Suprapubic skin (tissue), 4 donors: Measurements from ENCODE around the gene MLLT10. TPM values are rescaled to one million over a fixed set of nuclear protein-coding genes. Genes with fewer than 3 reads are reported as not detected.

Experiments used
- DNase-seq, 2 donors: peaks; one replicate each; pipeline ENCODE4 v3.0.0-alpha.2; 2019; ENCODE audit warnings: low spot score in 2 of 2
- H3K27ac ChIP-seq: fragments of 200-600 bp; sonication (generic); one replicate; pipeline ENCODE4 v1.5.1; 2019
- H3K27me3 ChIP-seq: fragments of 200-600 bp; sonication (generic); one replicate; pipeline ENCODE4 v1.5.1; 2019
- H3K36me3 ChIP-seq: fragments of 200-600 bp; sonication (generic); one replicate; pipeline ENCODE4 v1.5.1; 2019
- H3K4me1 ChIP-seq: fragments of 200-600 bp; sonication (generic); one replicate; pipeline ENCODE4 v1.5.1; 2019
- H3K4me3 ChIP-seq: fragments of 200-600 bp; sonication (generic); one replicate; pipeline ENCODE4 v1.5.1; 2019; ENCODE audit warnings: mild to moderate bottlenecking
- H3K9me3 ChIP-seq: fragments of 200-600 bp; sonication (generic); one replicate; pipeline ENCODE4 v1.5.1; 2019
- EP300 ChIP-seq: sonication (generic); formaldehyde crosslinking; IDR thresholded peaks from one replicate; pipeline ENCODE4 v1.6.1; 2017; ENCODE audit warnings: antibody characterized with exemption
- POLR2A ChIP-seq, 2 donors: fragments of 450-650 bp; IDR thresholded peaks; one replicate each; pipeline ENCODE4 v1.6.1; 2017; ENCODE audit warnings: antibody characterized with exemption in 2 of 2, mild to moderate bottlenecking in 2 of 2, moderate library complexity in 2 of 2
- POLR2AphosphoS5 ChIP-seq, 3 donors: sonication (generic); formaldehyde crosslinking; IDR thresholded peaks; one replicate each; pipeline ENCODE4 v1.6.1; 2017; ENCODE audit warnings: antibody characterized with exemption in 3 of 3
- WGBS: methylation state at CpG from one replicate; pipeline ENCODE4 v1.1.5; 2018; 5-methylcytosine and 5-hydroxymethylcytosine counted together
- total RNA-seq, 4 donors: library from RNA; depleted of rRNA; stranded (reverse); fragments of >200 nt; gene quantifications; one replicate each; pipeline ENCODE4 v1.1.0, GENCODE V29; 2016
- TF ChIP-seq, protein P1 (sequence below), 2 donors: fragments of 200-600 bp in 1 of 2; fragments of 450-650 bp in 1 of 2; sonication (generic) in 1 of 2; IDR thresholded peaks; one replicate each; pipeline ENCODE4 v1.5.1; 2016 to 2019; ENCODE audit warnings: antibody characterized with exemption in 2 of 2, mild to moderate bottlenecking in 1 of 2, moderate library complexity in 1 of 2

Gene MLLT10
- total RNA-seq, 4 donors from 2014 or later: 58.0 to 97.8 (median 64.4) TPM

DNA sequence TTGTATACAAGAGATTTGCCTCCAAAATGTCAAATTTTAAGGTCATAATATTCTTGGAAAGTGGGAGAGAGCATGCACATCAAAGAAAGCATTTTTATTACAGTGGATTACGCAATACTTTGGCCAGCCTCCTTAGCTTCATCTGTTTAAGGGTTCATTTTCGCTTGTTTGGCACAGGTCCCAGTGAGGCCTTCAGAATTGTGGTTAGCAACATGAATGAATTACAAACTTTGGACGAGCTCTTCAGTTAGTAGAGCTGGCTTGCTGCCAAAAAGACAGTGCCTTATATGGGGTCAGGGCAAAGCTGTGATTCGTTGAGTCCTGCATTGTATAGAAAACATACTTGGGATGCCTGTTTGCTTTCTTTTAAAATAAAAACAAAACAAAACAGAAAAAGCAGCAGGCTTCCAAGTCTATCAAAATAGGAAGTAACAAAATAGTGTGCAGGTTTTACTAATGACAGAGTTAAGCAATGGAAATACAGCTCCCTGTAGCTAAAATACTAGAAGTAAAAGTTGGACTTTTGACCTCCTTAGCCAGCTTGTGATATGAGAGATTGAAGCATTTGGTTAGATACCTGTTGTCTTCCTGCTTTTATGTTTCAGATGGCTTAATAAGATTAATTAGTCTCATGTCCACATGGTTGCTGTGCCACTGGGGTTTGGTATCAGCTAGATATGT lies 190.8 kb downstream of the MLLT10 start:
- DNase-seq: peak; percentile 89 to 90
- TF ChIP-seq POLR2A (IDR thresholded peaks at IDR 0.05) (no peak), POLR2AphosphoS5 (IDR thresholded peaks at IDR 0.05) (peak in 2 of 3 donors; percentile 53 to 89)
- TF ChIP-seq, protein P1, sequence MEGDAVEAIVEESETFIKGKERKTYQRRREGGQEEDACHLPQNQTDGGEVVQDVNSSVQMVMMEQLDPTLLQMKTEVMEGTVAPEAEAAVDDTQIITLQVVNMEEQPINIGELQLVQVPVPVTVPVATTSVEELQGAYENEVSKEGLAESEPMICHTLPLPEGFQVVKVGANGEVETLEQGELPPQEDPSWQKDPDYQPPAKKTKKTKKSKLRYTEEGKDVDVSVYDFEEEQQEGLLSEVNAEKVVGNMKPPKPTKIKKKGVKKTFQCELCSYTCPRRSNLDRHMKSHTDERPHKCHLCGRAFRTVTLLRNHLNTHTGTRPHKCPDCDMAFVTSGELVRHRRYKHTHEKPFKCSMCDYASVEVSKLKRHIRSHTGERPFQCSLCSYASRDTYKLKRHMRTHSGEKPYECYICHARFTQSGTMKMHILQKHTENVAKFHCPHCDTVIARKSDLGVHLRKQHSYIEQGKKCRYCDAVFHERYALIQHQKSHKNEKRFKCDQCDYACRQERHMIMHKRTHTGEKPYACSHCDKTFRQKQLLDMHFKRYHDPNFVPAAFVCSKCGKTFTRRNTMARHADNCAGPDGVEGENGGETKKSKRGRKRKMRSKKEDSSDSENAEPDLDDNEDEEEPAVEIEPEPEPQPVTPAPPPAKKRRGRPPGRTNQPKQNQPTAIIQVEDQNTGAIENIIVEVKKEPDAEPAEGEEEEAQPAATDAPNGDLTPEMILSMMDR (IDR thresholded peaks at IDR 0.05): no peak
- Histone ChIP-seq H3K27ac (no peak overlapping the region), H3K4me1 (peaks cover 32% of the 10 kb centered on the region), H3K4me3 (no peak overlapping the region), H3K36me3 (no peaks in the 10 kb centered on the region), H3K27me3 (no peaks in the 10 kb centered on the region), H3K9me3 (no peaks in the 10 kb centered on the region)
- WGBS: 2% methylated on average over 4 of the region's 4 CpGs

DNA sequence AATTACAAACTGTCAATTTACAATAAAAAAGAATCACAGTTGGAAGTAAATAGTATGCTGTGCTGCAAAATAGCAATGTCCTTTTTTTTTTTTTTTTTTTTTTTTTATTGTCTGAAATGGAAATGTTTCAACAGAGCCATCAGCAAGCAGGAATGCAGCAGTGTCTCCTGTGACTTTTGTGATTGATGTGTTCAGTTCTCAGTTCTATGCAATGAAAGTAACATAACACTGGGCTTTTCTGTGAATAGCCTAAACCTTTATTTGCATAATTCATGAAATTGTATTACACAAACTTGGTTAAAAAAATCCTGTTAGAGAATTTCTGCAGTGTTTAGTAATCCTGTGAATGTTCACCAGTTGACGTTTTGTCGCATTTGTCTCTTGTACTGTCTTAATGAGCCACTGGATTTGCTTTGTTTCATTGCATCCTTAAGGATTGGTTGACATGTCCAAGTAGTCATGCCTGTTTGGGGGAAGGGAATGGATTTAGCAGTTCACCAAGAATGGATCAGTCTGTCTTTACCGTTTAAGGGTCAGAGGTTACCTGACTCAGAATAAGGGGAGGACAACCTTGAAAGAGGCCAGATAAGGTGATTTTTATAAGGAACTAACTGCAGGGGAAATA lies 192.7 kb downstream of the MLLT10 start:
- 63% methylated on average over 3 of the region's 3 CpGs for WGBS
- H3K9me3 ChIP-seq: no peaks in the 10 kb centered on the region
- no peak overlapping the region for H3K4me3 ChIP-seq
- peaks cover 3% of the 10 kb centered on the region for H3K36me3 ChIP-seq
- H3K4me1 ChIP-seq: peaks cover 32% of the 10 kb centered on the region
- H3K27ac ChIP-seq: no peak overlapping the region
- no peak for DNase-seq
- H3K27me3 ChIP-seq: no peaks in the 10 kb centered on the region
- TF ChIP-seq EP300: no peak
- no peak for TF ChIP-seq POLR2A (IDR thresholded peaks at IDR 0.05)
- no peak for TF ChIP-seq POLR2AphosphoS5 (IDR thresholded peaks at IDR 0.05)
- TF ChIP-seq, protein P1 (IDR thresholded peaks at IDR 0.05): no peak

DNA sequence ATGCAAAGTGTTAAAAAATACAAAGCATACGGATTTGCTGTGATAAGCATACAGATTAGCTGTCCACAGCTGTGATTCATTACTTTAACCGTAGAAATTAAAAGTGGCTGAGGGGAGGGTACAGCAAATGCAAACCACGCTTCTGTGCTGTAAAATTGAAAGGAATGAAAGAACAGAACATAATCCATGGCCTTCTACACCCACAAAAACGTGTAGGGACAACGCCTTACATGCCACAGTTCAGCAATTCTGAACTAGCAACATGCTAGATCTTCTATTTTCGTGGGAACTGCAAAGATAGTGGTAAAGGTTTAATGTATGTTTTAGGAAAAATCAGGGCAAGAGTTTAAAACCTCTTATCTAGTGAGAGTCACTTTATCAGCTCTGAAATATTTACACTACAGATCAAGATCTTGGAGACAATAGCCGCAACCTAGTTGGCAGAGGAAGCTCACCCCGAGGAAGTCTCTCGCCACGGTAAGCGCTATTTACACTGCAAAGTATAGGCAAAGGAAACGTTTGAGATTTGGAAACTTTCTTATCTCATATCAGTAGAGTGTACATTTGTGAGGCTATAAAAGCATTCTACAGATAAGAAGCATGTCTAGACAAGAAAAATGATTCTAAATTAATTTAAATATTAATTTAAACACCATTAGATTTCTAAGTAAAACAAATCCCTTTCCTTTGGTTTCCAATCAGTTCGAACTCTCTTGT lies 193.6 kb downstream of the MLLT10 start:
- no peak for DNase-seq
- Histone ChIP-seq H3K4me1 (peaks cover 32% of the 10 kb centered on the region), H3K27ac (no peak overlapping the region), H3K9me3 (no peaks in the 10 kb centered on the region), H3K4me3 (no peak overlapping the region), H3K27me3 (no peaks in the 10 kb centered on the region), H3K36me3 (peaks cover 3% of the 10 kb centered on the region)
- WGBS: 40% methylated on average over 13 of the region's 13 CpGs
- TF ChIP-seq POLR2AphosphoS5 (IDR thresholded peaks at IDR 0.05) (no peak), EP300 (no peak), POLR2A (IDR thresholded peaks at IDR 0.05) (no peak)
- TF ChIP-seq, protein P1 (IDR thresholded peaks at IDR 0.05): no peak

DNA sequence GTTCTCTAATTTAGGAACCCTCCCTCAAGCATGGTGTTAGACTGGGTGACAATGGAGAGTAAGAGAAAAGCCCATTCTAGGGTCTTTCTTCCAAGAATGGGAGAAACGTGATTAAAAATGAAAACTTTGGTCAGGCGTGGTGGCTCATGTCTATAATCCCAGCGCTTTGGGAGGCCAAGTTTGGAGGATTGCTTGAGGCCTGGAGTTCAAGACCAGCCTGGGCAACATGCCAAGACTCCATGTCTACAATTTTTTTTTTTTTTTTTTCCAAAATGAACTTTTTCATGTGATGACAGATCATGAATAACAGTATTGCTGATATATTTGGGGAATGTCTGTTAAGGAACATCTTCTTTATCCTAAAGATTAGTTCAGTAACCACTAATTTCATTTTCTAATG lies 194.6 kb downstream of the MLLT10 start:
- no peak overlapping the region for H3K27ac ChIP-seq
- peaks cover 5% of the 10 kb centered on the region for H3K36me3 ChIP-seq
- 81% methylated on average over 3 of the region's 3 CpGs for WGBS
- TF ChIP-seq POLR2AphosphoS5 (IDR thresholded peaks at IDR 0.05) (no peak), EP300 (no peak), POLR2A (IDR thresholded peaks at IDR 0.05) (no peak)
- TF ChIP-seq, protein P1 (IDR thresholded peaks at IDR 0.05): no peak
- no peak overlapping the region for H3K4me3 ChIP-seq
- H3K4me1 ChIP-seq: peaks cover 32% of the 10 kb centered on the region
- H3K9me3 ChIP-seq: no peaks in the 10 kb centered on the region
- no peak for DNase-seq
- H3K27me3 ChIP-seq: no peaks in the 10 kb centered on the region
